SK-N-MC (cell line): ENCODE data around the gene NR5A2.

Experiments
- EZH2 ChIP-seq: fragments of 200-600 bp; sonication (generic); IDR thresholded peaks from one replicate; pipeline ENCODE4 v1.6.1; 2017; ENCODE audit warnings: antibody characterized with exemption
- FOXP2 ChIP-seq: optimal IDR thresholded peaks from 2 replicates; pipeline ENCODE3; 2011; ENCODE audit warnings: mild to moderate bottlenecking, moderate library complexity; ENCODE audit not compliant: insufficient read depth; ENCODE audit errors: extremely low read length, control extremely low read depth
- POLR2AphosphoS5 ChIP-seq: IDR thresholded peaks from 2 replicates; pipeline ENCODE4 v1.6.1; 2012; ENCODE audit warnings: mild to moderate bottlenecking, low read depth, low read length, borderline replicate concordance

GRCh38 chr1:199983531-199983930 lies 44.0 kb upstream of the NR5A2 start:
- TF ChIP-seq POLR2AphosphoS5 (no peak), EZH2 (no peak), FOXP2 (no peak)
